GM12878 (cell line): ENCODE measurements around the gene MAGI1. TPM values are rescaled to one million over a fixed set of nuclear protein-coding genes. Genes with fewer than 3 reads are reported as not detected.

Experiments
- ATAC-seq: fragments of 200-7000 bp; cut with Tn5 transposase; 3 replicates; pipeline ENCODE4 v1.9.1; 2020; ENCODE audit warnings: mild to moderate bottlenecking, moderate library complexity
- BruUV-seq: library from RNA; stranded (reverse); fragments of 400-500 nt; replicated peaks from 2 replicates; lab custom pipeline; 2021; lab: Mats Ljungman, UMichigan
- CTCF ChIA-PET: fragments of 300-600 bp; sonication (Branson Sonifier 250); formaldehyde crosslinking; extraction: SDS; loops from one replicate; lab custom pipeline; 2021; ENCODE audit warnings: inconsistent platforms; lab: Yijun Ruan, JAX
- POLR2A ChIA-PET: fragments of 350-600 bp; formaldehyde crosslinking; extraction: SDS; loops from one replicate; lab custom pipeline; 2021; ENCODE audit warnings: inconsistent platforms; lab: Charles Lee
- RAD21 ChIA-PET: fragments of 300-600 bp; sonication (Branson Sonifier 250); formaldehyde crosslinking; loops from one replicate; lab custom pipeline; 2023; ENCODE audit warnings: antibody characterized with exemption; ENCODE audit not compliant: unreplicated experiment; lab: Charles Lee
- SMC1A ChIA-PET: fragments of 300-600 bp; sonication (Branson Sonifier 250); formaldehyde crosslinking; loops from one replicate; lab custom pipeline; 2023; ENCODE audit not compliant: unreplicated experiment, uncharacterized antibody; lab: Charles Lee
- DNase-seq: peaks from one replicate; pipeline ENCODE4 v3.0.0-alpha.2; 2011; ENCODE audit warnings: low read depth, low spot score
- FAIRE-seq: peaks from 3 replicates; lab custom pipeline; 2011; peaks lifted over from hg19 to GRCh38; lab: Jason Lieb, UNC
- H2AFZ ChIP-seq: 2 replicates; pipeline ENCODE4 v1.6.0; 2011; ENCODE audit warnings: low read depth, low read length, control low read depth; ENCODE audit not compliant: control insufficient read depth
- H3K27ac ChIP-seq: 2 replicates; pipeline ENCODE4 v1.5.1; 2011; ENCODE audit warnings: control low read depth; ENCODE audit not compliant: control insufficient read depth, insufficient read depth
- H3K27me3 ChIP-seq, 2 experiments: replicated peaks in 1 of 2; 2 replicates each; pipeline versions ENCODE4 v1.6.0 to v1.6.1; 2011; ENCODE audit warnings: low read length in 1 of 2; ENCODE audit not compliant: control insufficient read depth in 2 of 2, insufficient read depth in 2 of 2
- H3K36me3 ChIP-seq, 2 experiments: 2 replicates each; pipeline ENCODE4 v1.5.1; 2011; ENCODE audit warnings: low read length in 1 of 2; ENCODE audit not compliant: control insufficient read depth in 2 of 2, insufficient read depth in 2 of 2
- H3K4me1 ChIP-seq: 2 replicates; pipeline ENCODE4 v1.6.1; 2011; ENCODE audit warnings: mild to moderate bottlenecking, low read length, moderate library complexity, mixed read lengths; ENCODE audit not compliant: control insufficient read depth, insufficient read depth
- H3K4me2 ChIP-seq: 2 replicates; pipeline ENCODE4 v1.6.0; 2011; ENCODE audit warnings: control low read depth; ENCODE audit not compliant: control insufficient read depth, insufficient read depth
- H3K4me3 ChIP-seq: fragments of 200-600 bp; sonication (generic); 2 replicates; pipeline ENCODE4 v1.5.1; 2016
- H3K79me2 ChIP-seq: 2 replicates; pipeline ENCODE4 v1.6.0; 2011; ENCODE audit warnings: low read length; ENCODE audit not compliant: control insufficient read depth, insufficient read depth
- H3K9ac ChIP-seq: 2 replicates; pipeline ENCODE4 v1.8.0; 2011; ENCODE audit warnings: low read length, control low read depth, mixed read lengths; ENCODE audit not compliant: control insufficient read depth, insufficient read depth
- H3K9me3 ChIP-seq: replicated peaks from 3 replicates; pipeline ENCODE4 v1.5.1; 2011; ENCODE audit warnings: mild to moderate bottlenecking, low read length; ENCODE audit not compliant: control insufficient read depth, insufficient read depth
- H4K20me1 ChIP-seq: 2 replicates; pipeline ENCODE4 v1.6.0; 2011; ENCODE audit not compliant: control insufficient read depth, insufficient read depth
- CHD1 ChIP-seq: IDR thresholded peaks from 2 replicates; pipeline ENCODE4 v1.6.1; 2012; ENCODE audit warnings: low read depth, low read length, improper control_type of control experiment
- CUX1 ChIP-seq: IDR thresholded peaks from 2 replicates; pipeline ENCODE4 v1.6.1; 2012; ENCODE audit warnings: improper control_type of control experiment, low read depth, low read length; ENCODE audit not compliant: insufficient replicate concordance
- EP300 ChIP-seq, 2 experiments: fragments of 150-350 bp in 1 of 2; IDR thresholded peaks; 2 replicates each; pipeline ENCODE4 v1.6.1; 2011 to 2012; ENCODE audit warnings: low read depth in 2 of 2, low read length in 2 of 2, borderline replicate concordance in 1 of 2, improper control_type of control experiment in 1 of 2, inconsistent platforms in 1 of 2; ENCODE audit not compliant: control insufficient read depth in 1 of 2
- EZH2 ChIP-seq: IDR thresholded peaks from 2 replicates; pipeline ENCODE4 v1.6.1; 2012; ENCODE audit warnings: low read depth, mild to moderate bottlenecking, control low read depth, inconsistent platforms, low read length, borderline replicate concordance; ENCODE audit not compliant: control insufficient read depth
- HCFC1 ChIP-seq: fragments of 150-350 bp; IDR thresholded peaks from 2 replicates; pipeline ENCODE4 v1.6.1; 2014; ENCODE audit warnings: low read length
- NBN ChIP-seq: fragments of 450-650 bp; IDR thresholded peaks from 2 replicates; pipeline ENCODE4 v1.6.1; 2016
- PKNOX1 ChIP-seq: fragments of 450-650 bp; IDR thresholded peaks from 2 replicates; pipeline ENCODE4 v1.6.1; 2016; ENCODE audit warnings: mild to moderate bottlenecking
- SMAD5 ChIP-seq: IDR thresholded peaks from 2 replicates; pipeline ENCODE4 v1.6.1; 2016; ENCODE audit warnings: antibody characterized with exemption, low read depth
- SREBF1 ChIP-seq: IDR thresholded peaks from 2 replicates; pipeline ENCODE4 v1.6.1; 2012; ENCODE audit warnings: mild to moderate bottlenecking, low read length
- YBX1 ChIP-seq: fragments of 450-650 bp; IDR thresholded peaks from 2 replicates; pipeline ENCODE4 v1.6.1; 2016; ENCODE audit warnings: antibody characterized with exemption
- ZBTB33 ChIP-seq: fragments of 450-650 bp; IDR thresholded peaks from 2 replicates; pipeline ENCODE4 v1.6.1; 2017; ENCODE audit warnings: mild to moderate bottlenecking
- ZBTB4 ChIP-seq: fragments of 450-650 bp; formaldehyde crosslinking; IDR thresholded peaks from 2 replicates; pipeline ENCODE4 v1.4.0; 2022; ENCODE audit warnings: mild to moderate bottlenecking, moderate library complexity
- WGBS: methylation state at CpG from one replicate; pipeline ENCODE4 v1.1.6; 2016; ENCODE audit warnings: low lambda C conversion rate; ENCODE audit not compliant: insufficient replicate concordance, insufficient coverage; ENCODE audit errors: missing lambda C conversion rate; 5-methylcytosine and 5-hydroxymethylcytosine counted together
- in situ Hi-C: fragments of 300-500 bp; cut with MboI; formaldehyde crosslinking; loops from 9 replicates; pipeline ENCODE4 v1.14.3; 2018; ENCODE audit warnings: mixed read lengths
- intact Hi-C: fragments of 100-400 bp; cut with micrococcal nuclease; formaldehyde crosslinking; loops from one replicate; pipeline ENCODE4 v1.14.2; 2022; ENCODE audit not compliant: unreplicated experiment
- polyA plus RNA-seq, 11 experiments: library from polyadenylated mRNA; depleted of rRNA in 4 of 11; unstranded in 6 of 11; stranded (reverse) in 5 of 11; fragments of >200 nt; fragmentation: Nextera tagmentation in 4 of 11; fragmentation: Illumina TruSeq in 1 of 11; extraction: Ambion mirVana in 4 of 11; extraction: Trizol in 1 of 11; gene quantifications; 1 replicate in 1 of 11; 2 replicates in 10 of 11; pipeline versions ENCODE4 v1.2.1 to v1.2.3, GENCODE V29; 2011 to 2016; ENCODE audit warnings: inconsistent platforms in 2 of 11, missing spikeins in 2 of 11, low read depth in 1 of 11
- total RNA-seq, 4 experiments: library from RNA; depleted of rRNA in 3 of 4; stranded (reverse); fragments of >200 nt in 3 of 4; fragmentation: Illumina TruSeq in 1 of 4; extraction: Trizol in 1 of 4; gene quantifications; 2 replicates each; pipeline versions ENCODE4 v1.2.1 to v1.2.3, GENCODE V29; 2013 to 2021

Gene MAGI1
- total and polyA plus RNA-seq, 10 of the 15 experiments (the other 5 are each of a cell fraction or from before 2014, with no cell fraction given): 0.02 to 3.3 (median 0.29) TPM; not detected in 1

- TF ChIP-seq CUX1 (no peak), NBN (no peak)
- TF ChIP-seq, all 136 proteins: peak for 0
Measured at GRCh38 chr3:65939184-65939583, 99.5 kb downstream of the MAGI1 start (continued).

GRCh38 chr3:65938676-65939075 is 100.0 kb downstream of the MAGI1 start:
- in situ Hi-C loops (no loop called here), intact Hi-C loops (no loop called here)
- RAD21 ChIA-PET: no interaction called here
- POLR2A ChIA-PET: no interaction called here
- Histone ChIP-seq H3K36me3 (no peaks in the 10 kb centered on the region), H2AFZ (no peak overlapping the region), H3K27me3 (no peaks in the 10 kb centered on the region), H3K79me2 (no peaks in the 10 kb centered on the region), H3K9ac (no peak overlapping the region), H4K20me1 (no peaks in the 10 kb centered on the region), H3K27ac (no peak overlapping the region), H3K4me2 (no peak overlapping the region), H3K9me3 (no peaks in the 10 kb centered on the region), H3K4me1 (no peaks in the 10 kb centered on the region), H3K4me3 (no peak overlapping the region)
- BruUV-seq: no TSS peak
- CTCF ChIA-PET: no interaction called here
- FAIRE-seq (no peak), ATAC-seq (no peak), DNase-seq (no peak)
- 61% methylated on average over 4 of the region's 4 CpGs for WGBS
- SMC1A ChIA-PET: no interaction called here
- TF ChIP-seq SMAD5 (no peak), CHD1 (no peak), PKNOX1 (no peak), YBX1 (no peak), ZBTB33 (no peak), EZH2 (no peak), ZBTB4 (CRISPR knock-in tag) (no peak), HCFC1 (no peak), EP300 (IDR thresholded peaks at IDR 0.05; ENCODE audit: borderline replicate concordance in 1 of 2, control insufficient read depth in 1 of 2, low read depth in 2 of 2, low read length in 2 of 2) (no peak), SREBF1 (no peak)
